Measurements from ENCODE around the gene TBR1.

The TBR1 gene

DNA sequence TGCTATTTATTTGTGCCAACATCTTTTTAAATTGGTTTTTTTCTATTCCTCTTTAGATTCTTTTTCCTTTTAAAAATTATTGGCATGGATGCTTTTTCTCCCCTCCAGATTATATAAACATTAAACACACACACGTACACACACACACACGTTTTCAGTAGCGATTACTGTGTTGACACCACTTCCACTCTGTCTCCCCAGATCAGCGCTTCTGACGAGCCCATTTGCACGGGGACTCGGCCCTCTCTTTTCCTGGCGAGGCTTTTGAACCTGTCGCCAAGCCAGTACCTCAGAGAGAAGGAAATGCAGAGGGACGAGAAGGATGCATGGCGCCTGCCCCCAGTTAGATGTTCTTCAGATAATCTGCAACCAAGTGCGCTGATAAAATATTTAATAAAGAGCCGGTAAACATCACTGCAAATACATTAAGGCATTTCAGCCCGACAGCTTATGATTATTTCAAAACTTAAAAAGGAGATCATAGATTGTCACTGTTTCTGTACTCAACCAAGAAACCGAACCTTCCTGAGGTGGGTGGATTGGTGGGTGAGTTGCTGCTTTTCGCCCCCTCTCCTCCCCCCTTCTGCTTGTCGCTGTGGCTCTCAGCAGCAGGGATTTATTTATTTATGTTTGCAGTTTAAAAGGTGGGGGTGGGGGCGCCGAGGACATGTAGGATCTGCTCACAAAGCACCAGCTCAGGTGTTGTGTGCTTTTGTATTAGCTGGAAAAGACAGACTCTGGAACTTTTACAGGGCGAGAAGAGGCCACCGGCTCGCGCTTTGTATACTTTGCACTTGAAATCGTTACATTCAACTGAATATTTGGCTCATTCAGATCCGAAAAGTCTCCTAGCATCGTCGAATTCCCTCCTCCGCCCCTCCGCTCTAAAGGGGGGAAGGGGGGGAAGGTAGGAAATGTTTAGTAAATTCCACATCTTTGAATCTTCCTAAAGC is 787 bp upstream of the TBR1 start:
- DNase-seq: no peak

GRCh38 chr2:161416708-161417437 is 776 bp downstream of the TBR1 start:
- no peak for DNase-seq

GRCh38 chr2:161417438-161418274 is 1.6 kb downstream of the TBR1 start:
- DNase-seq: no peak

- no peak for DNase-seq
Observed at GRCh38 chr2:161418275-161418714, 2.2 kb downstream of the TBR1 start.

- no peak for DNase-seq
Observed at GRCh38 chr2:161418715-161419637, 2.9 kb downstream of the TBR1 start.

- DNase-seq: no peak
Observed at GRCh38 chr2:161419638-161420190, 3.6 kb downstream of the TBR1 start.

GRCh38 chr2:161420406-161421074 is 4.4 kb downstream of the TBR1 start:
- no peak for DNase-seq

DNA sequence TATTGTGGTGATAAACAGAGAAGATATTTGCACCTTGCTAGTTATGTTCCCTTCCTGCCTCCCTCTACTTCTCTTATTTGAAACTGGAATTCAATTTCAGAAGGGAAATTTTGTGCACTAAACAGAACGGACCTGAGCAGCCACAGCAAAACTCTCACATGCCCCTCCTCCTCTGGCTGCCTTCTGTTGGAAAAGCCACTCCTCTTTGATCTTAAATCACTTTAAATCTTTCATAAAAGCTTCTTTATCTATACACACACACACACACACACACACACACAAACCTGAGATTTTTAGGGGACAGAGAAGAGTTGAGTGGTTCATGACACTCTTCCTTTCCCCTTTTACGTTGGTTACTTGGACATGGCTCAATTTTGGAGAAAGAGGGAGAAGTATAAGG is 5.6 kb downstream of the TBR1 start:
- no peak for DNase-seq

GRCh38 chr2:161422816-161423403 is 6.8 kb downstream of the TBR1 start:
- no peak for DNase-seq

- no peak for DNase-seq
Observed at GRCh38 chr2:161423421-161424393, 7.6 kb downstream of the TBR1 start.

DNA sequence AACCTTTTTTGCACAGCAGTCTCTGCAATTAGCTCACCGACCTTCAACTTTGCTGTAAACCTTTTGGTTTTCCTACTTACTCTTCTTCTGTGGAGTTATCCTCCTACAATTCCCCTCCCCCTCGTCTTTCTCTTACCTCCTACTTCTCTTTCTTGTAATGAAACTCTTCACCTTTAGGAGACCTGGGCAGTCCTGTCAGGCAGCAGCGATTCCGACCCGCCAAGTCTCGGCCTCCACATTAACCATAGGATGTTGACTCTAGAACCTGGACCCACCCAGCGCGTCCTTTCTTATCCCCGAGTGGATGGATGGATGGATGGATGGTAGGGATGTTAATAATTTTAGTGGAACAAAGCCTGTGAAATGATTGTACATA is 8.3 kb downstream of the TBR1 start:
- DNase-seq: no peak

GRCh38 chr2:161424891-161425727 is 9.0 kb downstream of the TBR1 start:
- no peak for DNase-seq

DNA sequence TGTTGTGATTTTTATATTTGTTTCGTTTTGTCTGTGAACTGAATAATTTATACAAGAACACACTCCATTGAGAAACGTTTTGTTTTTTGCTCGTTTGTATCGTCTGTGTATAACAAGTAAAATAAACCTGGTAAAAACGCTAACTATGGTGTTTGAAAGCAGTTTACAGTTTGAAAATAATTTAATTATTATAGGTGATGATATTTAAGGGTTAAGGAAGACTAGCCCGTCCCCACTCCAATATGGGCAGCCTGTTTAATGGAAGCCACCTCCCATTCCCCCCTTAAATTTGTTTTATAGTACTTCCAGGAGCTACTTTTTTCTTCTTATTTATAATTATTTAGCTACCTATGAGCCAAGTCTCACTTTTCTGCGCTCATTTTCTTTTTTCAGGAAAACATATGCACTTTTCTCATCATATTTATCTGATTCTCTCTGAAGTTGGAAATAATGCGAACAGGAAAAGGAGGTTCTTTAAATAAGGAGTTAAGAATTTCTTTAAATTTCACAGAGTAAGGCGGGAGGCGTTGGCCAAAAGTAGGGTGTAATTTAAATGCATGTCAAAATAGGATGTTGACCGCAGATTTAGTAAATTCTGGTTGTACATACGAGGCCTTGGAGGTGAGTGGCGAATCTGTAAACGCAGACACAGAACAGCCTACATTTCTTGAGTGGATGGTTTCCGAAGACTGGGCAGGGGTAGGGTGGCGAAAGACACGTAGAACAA is 9.8 kb downstream of the TBR1 start:
- DNase-seq: no peak

GRCh38 chr2:161426455-161426921 is 10.4 kb downstream of the TBR1 start:
- DNase-seq: no peak

GRCh38 chr2:161426922-161427663 is 11.0 kb downstream of the TBR1 start:
- no peak for DNase-seq

DNA sequence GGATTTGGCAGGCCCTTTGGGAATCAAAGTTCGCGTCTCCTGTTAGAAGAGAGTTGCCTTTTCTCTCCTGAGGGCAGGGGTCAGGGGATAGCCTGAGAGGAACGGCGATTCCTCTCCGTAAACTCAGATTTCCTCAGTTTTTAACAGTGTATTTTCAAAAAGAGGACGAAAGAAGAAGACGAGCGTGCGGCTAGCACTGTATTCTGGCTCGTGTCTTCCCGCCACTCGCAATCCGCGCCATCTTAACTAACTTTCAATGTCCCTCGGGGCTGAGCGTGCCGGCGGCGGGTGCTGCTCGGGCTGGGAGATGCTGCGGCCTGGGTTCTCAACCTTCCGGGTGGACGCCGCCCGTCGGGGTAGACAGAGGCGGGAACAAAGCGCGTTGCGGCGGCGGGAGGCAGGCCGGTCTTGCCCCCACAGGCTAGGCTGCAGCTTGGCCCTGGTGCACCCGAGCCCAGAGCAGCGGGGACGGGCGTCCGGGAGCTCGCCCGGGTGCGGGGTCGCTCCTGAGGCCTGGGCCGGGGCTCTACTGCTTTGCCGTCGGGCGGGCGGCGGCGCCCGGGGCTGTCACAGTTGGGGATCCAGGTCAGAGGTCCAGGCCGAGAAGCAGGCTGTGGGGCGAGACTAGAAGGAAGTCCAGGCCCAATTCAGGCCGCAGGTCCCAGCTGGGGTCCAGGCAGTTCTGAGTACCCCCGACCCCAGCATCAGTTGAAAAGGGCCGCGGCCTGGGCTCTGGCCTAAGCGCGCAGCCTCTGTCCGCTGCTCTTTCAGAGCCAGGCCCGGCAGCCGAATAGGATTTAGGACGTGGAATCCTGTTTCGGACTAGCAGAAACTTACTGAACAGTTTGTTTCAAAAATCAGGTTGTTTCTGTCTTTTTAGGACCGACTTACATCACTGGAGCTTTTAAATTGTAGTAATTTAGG is 11.8 kb downstream of the TBR1 start:
- DNase-seq: no peak

All from NCI-H1417 treated with DMSO at 0.1 percent for 48 hours (cell line).